NK-92 (cell line): Measurements from ENCODE around the gene RGS7.
"Not testable (repeated sequence)": the region's sequence is repeated elsewhere in the genome, so short reads cannot be mapped to it uniquely, and the experiment has no call there.

Experiments
- DNase-seq: peaks from one replicate; lab custom pipeline; 2025; ENCODE audit not compliant: unreplicated experiment; lab: John Stamatoyannopoulos, UW

Gene RGS7

DNA sequence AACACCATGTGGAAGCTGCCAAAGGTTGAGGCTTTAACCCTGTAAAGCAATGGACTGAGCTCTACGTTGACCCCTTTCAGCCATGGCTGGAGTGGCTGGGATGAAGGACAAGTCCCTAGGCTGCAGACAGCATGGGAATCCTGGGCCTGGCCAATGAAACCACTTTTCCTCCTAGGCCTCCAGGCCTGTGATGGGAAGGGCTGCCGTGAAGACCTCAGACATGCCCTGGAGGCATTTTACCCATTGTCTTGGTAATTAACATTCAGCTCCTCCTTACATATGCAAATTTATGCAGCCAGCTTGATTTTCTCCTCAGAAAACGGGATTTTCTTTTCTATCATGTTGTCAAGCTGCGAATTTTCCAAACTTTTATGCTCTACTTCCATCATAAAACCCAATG, 214.5 kb downstream of the RGS7 start:
- DNase-seq = no peak

GRCh38 chr1:241141646-241142045, 215.4 kb downstream of the RGS7 start:
- not testable (repeated sequence) for DNase-seq

DNA sequence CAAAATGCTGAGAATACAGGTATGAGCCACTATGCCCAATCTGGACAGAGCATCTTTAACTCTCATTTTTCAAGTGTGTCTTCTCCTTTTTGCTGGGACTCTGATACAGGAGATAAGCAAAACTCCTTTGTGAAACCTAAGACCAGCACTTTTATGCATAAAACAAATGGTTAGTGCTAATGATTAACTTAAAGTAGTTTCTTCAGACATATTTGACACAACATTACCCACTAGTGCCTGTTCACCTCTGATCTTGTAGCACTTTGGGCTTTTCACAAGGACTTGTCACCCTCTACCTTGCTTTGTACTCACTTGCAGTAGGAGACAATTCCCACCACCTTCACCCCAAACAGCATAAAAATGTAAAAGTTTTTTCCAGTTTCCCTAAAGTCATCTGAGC, 216.3 kb downstream of the RGS7 start:
- DNase-seq = no peak

- no peak for DNase-seq
Observed at GRCh38 chr1:241139047-241139446, 218.0 kb downstream of the RGS7 start.

DNA sequence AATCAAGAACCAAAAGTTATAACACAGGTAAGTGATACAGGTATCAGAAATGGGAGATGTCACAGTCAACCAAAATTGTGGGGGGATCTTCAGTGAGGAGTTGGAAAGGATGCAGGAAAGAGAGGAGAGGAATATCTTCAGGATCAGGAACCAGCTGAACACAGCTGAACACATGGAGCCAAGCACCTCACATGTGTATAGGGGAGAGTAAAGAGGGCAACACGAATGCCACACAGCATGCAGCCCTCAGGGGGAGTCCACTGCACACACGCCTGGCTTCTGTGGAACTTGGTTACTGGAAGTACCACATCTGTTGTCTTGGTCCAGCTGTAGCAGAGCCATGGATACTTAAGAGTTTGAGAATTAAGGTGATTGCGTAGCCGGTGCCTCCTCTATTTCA, 218.8 kb downstream of the RGS7 start:
- DNase-seq = no peak

DNA sequence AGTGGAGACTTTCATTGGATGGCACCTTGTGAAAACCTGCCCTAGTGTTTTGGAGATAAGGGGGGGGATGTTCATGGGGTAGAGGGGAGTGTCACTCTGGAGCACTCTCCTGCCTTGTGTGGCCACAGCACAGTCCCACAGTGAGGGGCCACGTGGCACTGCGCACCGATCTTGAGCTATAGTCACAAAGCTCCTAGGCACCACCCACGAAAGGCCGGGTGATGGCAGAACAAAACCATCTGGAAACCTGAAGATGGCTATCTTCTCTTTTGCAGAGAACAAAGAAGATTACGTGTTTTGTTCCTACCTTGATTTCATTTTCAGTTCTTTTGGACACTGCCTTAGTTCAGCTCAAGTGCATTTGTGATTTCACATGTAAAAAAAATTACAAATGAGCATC, 220.6 kb downstream of the RGS7 start:
- no peak for DNase-seq

GRCh38 chr1:241131636-241132194, 225.3 kb downstream of the RGS7 start:
- DNase-seq = no peak

- DNase-seq = no peak
Observed at GRCh38 chr1:241130881-241131280, 226.1 kb downstream of the RGS7 start.

DNA sequence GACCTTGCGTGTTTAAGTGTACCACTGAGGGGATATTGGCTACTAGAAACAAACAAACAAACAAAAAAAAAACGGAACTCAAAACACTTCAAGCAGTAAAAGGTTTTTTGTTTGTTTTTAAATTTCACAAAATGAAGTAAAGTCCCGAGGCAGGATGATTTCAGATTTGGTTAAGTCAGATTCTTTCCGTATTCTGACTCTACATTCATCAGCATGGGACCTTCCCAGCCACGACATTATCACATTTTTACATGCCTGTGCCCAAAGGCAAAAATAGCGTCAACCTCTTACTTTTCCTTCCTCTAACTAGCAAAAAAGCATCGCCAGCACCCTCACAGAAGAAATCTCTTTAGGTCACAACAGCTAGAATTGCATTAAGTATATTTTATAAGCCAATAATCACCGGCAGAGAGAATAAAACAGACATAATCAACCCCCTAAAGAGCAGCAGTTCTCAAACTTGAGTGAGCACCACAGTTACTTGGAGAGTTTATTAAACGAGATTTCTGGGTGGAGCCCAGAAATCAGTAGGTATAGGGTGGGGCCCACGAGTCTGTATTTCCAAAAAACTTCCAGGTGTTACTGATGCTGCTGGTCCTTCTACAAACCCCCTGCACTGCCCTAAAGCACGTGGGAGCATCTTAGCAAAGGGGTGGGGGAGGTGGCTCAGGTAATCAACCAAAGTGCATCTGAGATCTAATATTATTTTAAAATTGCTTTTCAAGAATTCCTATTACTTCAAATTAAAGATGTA, 227.6 kb downstream of the RGS7 start:
- no peak for DNase-seq

GRCh38 chr1:241125286-241125685, 231.7 kb downstream of the RGS7 start:
- no peak for DNase-seq

DNA sequence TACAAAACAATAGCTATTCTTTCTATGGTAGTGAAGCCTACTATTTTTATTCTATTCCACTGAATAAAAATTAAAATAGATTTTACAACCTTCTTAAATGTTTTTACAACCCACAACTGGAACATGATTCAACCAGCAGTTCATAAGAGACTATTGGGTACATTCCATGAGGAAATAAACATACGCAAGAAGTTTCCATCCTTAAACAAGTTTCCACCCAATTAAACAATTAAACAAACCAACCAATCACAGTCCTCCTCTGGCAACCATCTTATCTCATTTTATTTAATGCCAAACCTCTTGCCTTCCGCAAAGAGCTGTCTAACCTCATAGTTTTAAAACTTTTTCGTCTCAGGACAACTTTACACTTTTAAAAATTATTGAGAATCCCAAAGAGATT, 239.0 kb downstream of the RGS7 start:
- no peak for DNase-seq

GRCh38 chr1:241115784-241116183, 241.2 kb downstream of the RGS7 start:
- DNase-seq = no peak

GRCh38 chr1:241114699-241115233, 242.2 kb downstream of the RGS7 start:
- no peak for DNase-seq

DNA sequence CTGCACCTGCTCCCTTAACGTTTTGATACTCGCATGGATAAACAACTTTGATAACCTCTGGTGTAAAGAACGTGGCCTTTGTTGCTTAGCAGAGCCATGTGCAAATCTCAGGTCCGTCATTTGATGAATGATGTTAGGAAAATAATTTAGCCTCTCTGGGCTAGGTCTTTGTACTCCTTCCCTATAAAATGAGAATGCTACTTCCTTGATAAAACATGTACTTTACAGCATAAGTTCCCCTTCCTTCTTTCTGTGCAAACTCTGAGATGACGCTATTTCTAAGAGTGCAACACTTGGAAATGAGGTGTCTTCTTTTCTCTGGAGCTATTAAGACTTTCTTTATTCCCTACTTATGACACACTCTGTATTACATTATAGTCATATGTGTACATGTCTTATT, 243.4 kb downstream of the RGS7 start:
- no peak for DNase-seq

- DNase-seq = no peak
Observed at GRCh38 chr1:241109039-241109438, 248.0 kb downstream of the RGS7 start.

GRCh38 chr1:241105147-241105546, 251.9 kb downstream of the RGS7 start:
- no peak for DNase-seq

GRCh38 chr1:241102664-241103063, 254.3 kb downstream of the RGS7 start:
- DNase-seq = no peak

DNA sequence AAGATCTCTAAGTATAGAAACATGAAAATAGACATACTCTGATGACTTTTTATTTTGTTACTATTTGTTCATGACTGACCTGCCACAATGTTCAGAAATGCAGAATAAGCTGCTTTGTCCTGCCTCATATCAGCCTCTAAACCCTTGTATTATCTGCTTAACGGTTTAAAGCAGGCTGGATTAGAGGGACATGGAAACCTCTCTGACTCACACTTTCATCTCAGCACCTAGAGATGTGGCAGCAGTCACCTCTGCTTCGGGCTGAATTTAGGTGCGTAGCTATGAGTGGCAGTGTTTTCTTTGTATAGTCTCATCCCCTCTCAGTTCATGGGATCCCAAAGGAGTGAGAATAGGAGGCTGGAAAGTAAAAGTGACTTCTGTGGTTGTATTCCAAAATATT, 255.4 kb downstream of the RGS7 start:
- DNase-seq = no peak

DNA sequence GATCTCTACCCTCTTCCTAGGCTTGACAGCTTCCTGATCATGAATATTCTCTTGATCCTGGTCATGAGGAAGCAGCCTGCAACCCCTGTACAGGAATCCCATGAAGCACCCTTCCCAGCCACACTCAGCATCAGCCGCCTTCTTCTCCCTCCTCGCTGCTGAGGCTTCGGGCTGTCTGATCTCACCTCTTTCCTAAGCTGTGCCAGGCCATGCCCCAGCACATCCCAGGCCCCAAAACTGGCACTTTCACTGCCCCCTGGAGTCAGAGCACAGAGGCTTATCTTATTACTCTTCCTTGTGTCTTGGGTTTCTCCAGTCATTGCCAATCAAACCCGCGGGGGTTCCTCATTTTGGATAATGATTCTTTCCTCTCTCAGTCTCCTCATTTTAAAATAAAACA, 259.5 kb downstream of the RGS7 start:
- no peak for DNase-seq

GRCh38 chr1:241096982-241097381, 260.0 kb downstream of the RGS7 start:
- no peak for DNase-seq

DNA sequence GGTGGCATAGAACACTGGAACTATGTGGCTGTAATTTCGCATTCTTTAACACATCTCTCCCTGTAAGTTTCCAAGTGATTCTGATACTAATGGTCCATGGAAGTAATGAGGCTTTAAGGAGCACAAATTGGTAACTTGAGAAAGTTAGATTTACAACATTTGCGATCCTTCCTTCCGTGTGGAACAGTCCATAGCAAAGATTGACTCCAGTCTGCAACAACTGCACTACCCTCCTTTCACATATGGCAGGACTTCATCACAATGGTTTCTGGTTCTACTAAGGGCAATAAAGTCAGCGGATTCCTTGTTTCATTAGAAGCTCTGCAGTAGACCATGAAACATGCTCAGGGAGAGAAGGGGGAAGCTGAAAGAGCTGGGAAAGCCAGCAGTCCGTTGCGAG, 261.2 kb downstream of the RGS7 start:
- DNase-seq = no peak

GRCh38 chr1:241090798-241091197, 266.2 kb downstream of the RGS7 start:
- no peak for DNase-seq

DNA sequence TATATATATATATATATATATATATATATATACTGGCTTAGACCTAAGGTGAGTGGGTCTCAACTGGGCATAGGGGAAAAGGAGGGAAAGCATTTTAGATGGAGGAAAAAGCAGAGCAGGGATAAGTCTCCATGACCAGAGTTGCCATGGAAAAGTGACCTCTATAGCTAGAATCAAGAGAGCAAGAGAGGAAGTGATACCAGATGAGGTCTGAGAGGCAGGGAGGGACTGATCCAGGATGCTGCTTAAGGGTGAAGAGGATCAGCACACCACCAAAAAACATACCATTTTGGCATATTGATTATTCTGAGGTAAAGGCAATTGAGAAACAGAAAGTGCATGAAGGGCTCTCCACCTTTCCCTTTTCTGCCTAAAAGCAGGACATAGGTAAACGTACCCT, 267.9 kb downstream of the RGS7 start:
- DNase-seq = not testable (repeated sequence)
